ENCODE data around the gene DDAH1.

Gene DDAH1

GRCh38 chr1:85467929-85468540, 3.1 kb upstream of the DDAH1 start:
- no peak for DNase-seq

- DNase-seq: no peak
Observed at GRCh38 chr1:85467036-85467435, 2.1 kb upstream of the DDAH1 start.

- DNase-seq: no peak
Observed at GRCh38 chr1:85465786-85466134, 801 bp upstream of the DDAH1 start.

GRCh38 chr1:85464497-85465098, 361 bp downstream of the DDAH1 start:
- peak; percentile 13 for DNase-seq

- DNase-seq: no peak
Observed at GRCh38 chr1:85463731-85464496, 1.0 kb downstream of the DDAH1 start.

- no peak for DNase-seq
Observed at GRCh38 chr1:85462931-85463649, 1.9 kb downstream of the DDAH1 start.

- no peak for DNase-seq
Observed at GRCh38 chr1:85461216-85461918, 3.6 kb downstream of the DDAH1 start.

- no peak for DNase-seq
Observed at GRCh38 chr1:85460555-85461088, 4.3 kb downstream of the DDAH1 start.

- no peak for DNase-seq
Observed at GRCh38 chr1:85459290-85459689, 5.7 kb downstream of the DDAH1 start.

- no peak for DNase-seq
Observed at GRCh38 chr1:85454214-85454613, 10.7 kb downstream of the DDAH1 start.

- DNase-seq: no peak
Observed at GRCh38 chr1:85453640-85454194, 11.2 kb downstream of the DDAH1 start.

GRCh38 chr1:85452948-85453347, 12.0 kb downstream of the DDAH1 start:
- no peak for DNase-seq

GRCh38 chr1:85451236-85451830, 13.6 kb downstream of the DDAH1 start:
- DNase-seq: no peak

GRCh38 chr1:85450832-85451231, 14.1 kb downstream of the DDAH1 start:
- DNase-seq: no peak

- DNase-seq: no peak
Observed at GRCh38 chr1:85449356-85449755, 15.6 kb downstream of the DDAH1 start.

GRCh38 chr1:85448358-85448757, 16.6 kb downstream of the DDAH1 start:
- DNase-seq: no peak

- no peak for DNase-seq
Observed at GRCh38 chr1:85447006-85447943, 17.7 kb downstream of the DDAH1 start.

GRCh38 chr1:85445906-85446305, 19.1 kb downstream of the DDAH1 start:
- DNase-seq: no peak

- no peak for DNase-seq
Observed at GRCh38 chr1:85444381-85444780, 20.6 kb downstream of the DDAH1 start.

- DNase-seq: no peak
Observed at GRCh38 chr1:85440612-85441011, 24.3 kb downstream of the DDAH1 start.

GRCh38 chr1:85438353-85438752, 26.6 kb downstream of the DDAH1 start:
- DNase-seq: no peak

Data from MV-4-11 (cell line).